Neutrophil (primary cell): Measurements from ENCODE around the gene FLYWCH1.

Experiments used
- H3K27ac ChIP-seq: fragments of 200-600 bp; sonication (generic); 2 replicates; pipeline ENCODE4 v1.5.1; 2016; ENCODE audit warnings: mild to moderate bottlenecking, moderate library complexity
- H3K27me3 ChIP-seq: fragments of 200-600 bp; sonication (generic); 2 replicates; pipeline ENCODE4 v1.6.0; 2016; ENCODE audit warnings: mild to moderate bottlenecking
- H3K36me3 ChIP-seq: fragments of 200-600 bp; sonication (generic); 2 replicates; pipeline ENCODE4 v1.5.1; 2017
- H3K4me1 ChIP-seq, 2 experiments: fragments of 200-600 bp in 1 of 2; sonication (generic) in 1 of 2; 1 replicate in 1 of 2; 2 replicates in 1 of 2; pipeline versions ENCODE4 v1.5.1 to v1.6.1; 2013 to 2016; ENCODE audit warnings: low read depth in 1 of 2, low read length in 1 of 2, mild to moderate bottlenecking in 1 of 2, moderate library complexity in 1 of 2; ENCODE audit not compliant: control insufficient read depth in 1 of 2, insufficient read depth in 1 of 2
- H3K4me3 ChIP-seq, 2 experiments: fragments of 200-600 bp in 1 of 2; sonication (generic) in 1 of 2; 1 replicate in 1 of 2; 2 replicates in 1 of 2; pipeline ENCODE4 v1.5.1; 2013 to 2016; ENCODE audit warnings: low read depth in 1 of 2, low read length in 1 of 2, mild to moderate bottlenecking in 1 of 2, moderate library complexity in 1 of 2
- H3K9me3 ChIP-seq: fragments of 200-600 bp; sonication (generic); 2 replicates; pipeline ENCODE4 v1.5.1; 2016
- CTCF ChIP-seq: fragments of 200-600 bp; sonication (generic); IDR thresholded peaks from 2 replicates; pipeline ENCODE4 v1.5.1; 2016; ENCODE audit warnings: antibody characterized with exemption

The FLYWCH1 gene

GRCh38 chr16:2959206-2959605 is 47.5 kb downstream of the FLYWCH1 start:
- Histone ChIP-seq H3K27ac (no peak overlapping the region), H3K36me3 (no peaks in the 10 kb centered on the region), H3K9me3 (no peaks in the 10 kb centered on the region), H3K4me3 (no peak overlapping the region), H3K4me1 (peaks cover 49 to 56% of the 10 kb centered on the region in 2 experiments), H3K27me3 (peaks cover 26% of the 10 kb centered on the region)
- TF ChIP-seq CTCF = no peak

GRCh38 chr16:2960183-2961010 is 48.7 kb downstream of the FLYWCH1 start:
- TF ChIP-seq CTCF = no peak
- no peak overlapping the region for H3K27ac ChIP-seq
- H3K4me1 ChIP-seq = peaks cover 52 to 59% of the 10 kb centered on the region in 2 experiments
- no peaks in the 10 kb centered on the region for H3K36me3 ChIP-seq
- no peaks in the 10 kb centered on the region for H3K9me3 ChIP-seq
- no peak overlapping the region for H3K4me3 ChIP-seq
- peaks cover 37% of the 10 kb centered on the region for H3K27me3 ChIP-seq

- Histone ChIP-seq H3K9me3 (no peaks in the 10 kb centered on the region), H3K4me3 (no peak overlapping the region), H3K27ac (no peak overlapping the region), H3K27me3 (peaks cover 59% of the 10 kb centered on the region), H3K36me3 (no peaks in the 10 kb centered on the region), H3K4me1 (peaks cover 53 to 54% of the 10 kb centered on the region in 2 experiments)
- TF ChIP-seq CTCF = no peak
Observed at GRCh38 chr16:2962334-2963073, 50.8 kb downstream of the FLYWCH1 start.

GRCh38 chr16:2963074-2963722 is 51.5 kb downstream of the FLYWCH1 start:
- TF ChIP-seq CTCF = no peak
- H3K4me3 ChIP-seq = peak overlapping the region in 1 of 2 experiments; percentile 61
- H3K27me3 ChIP-seq = peaks cover 66% of the 10 kb centered on the region
- H3K4me1 ChIP-seq = peaks cover 59 to 60% of the 10 kb centered on the region in 2 experiments
- no peak overlapping the region for H3K27ac ChIP-seq
- no peaks in the 10 kb centered on the region for H3K36me3 ChIP-seq
- H3K9me3 ChIP-seq = no peaks in the 10 kb centered on the region

GRCh38 chr16:2963723-2964474 is 52.2 kb downstream of the FLYWCH1 start, which contains the start of gene KREMEN2:
KREMEN2 (plus strand) TSS chr16:2964275; CDS start chr16:2964521, 246 bp downstream.
- H3K4me1 ChIP-seq = peaks cover 66 to 67% of the 10 kb centered on the region in 2 experiments
- H3K4me3 ChIP-seq = peak within 1 kb of the TSS; percentile 42 to 61
- no peaks in the 10 kb centered on the region for H3K9me3 ChIP-seq
- peaks cover 73% of the 10 kb centered on the region for H3K27me3 ChIP-seq
- no peak for TF ChIP-seq CTCF
- peak within 1 kb of the TSS; percentile 56 for H3K27ac ChIP-seq
- H3K36me3 ChIP-seq = no peaks in the 10 kb centered on the region
